ENCODE data around the gene CFAP73. TPM values are rescaled to one million over a fixed set of nuclear protein-coding genes. Genes with fewer than 3 reads are reported as not detected.

The CFAP73 gene
- total RNA-seq, 1 experiment from 2014 or later: 0.94 TPM

GRCh38 chr12:113118142-113118541 lies 31.4 kb upstream of the CFAP73 start:
- H3K27ac Mint-ChIP-seq: no peak overlapping the region
- peaks cover 6% of the 10 kb centered on the region for H3K4me1 Mint-ChIP-seq
- H3K27me3 Mint-ChIP-seq (ENCODE audit: low read depth): peaks cover 1% of the 10 kb centered on the region
- TF ChIP-seq JAZF1 (CRISPR knock-in tag; IDR thresholded peaks at IDR 0.05): no peak
- TF ChIP-seq, protein P1, sequence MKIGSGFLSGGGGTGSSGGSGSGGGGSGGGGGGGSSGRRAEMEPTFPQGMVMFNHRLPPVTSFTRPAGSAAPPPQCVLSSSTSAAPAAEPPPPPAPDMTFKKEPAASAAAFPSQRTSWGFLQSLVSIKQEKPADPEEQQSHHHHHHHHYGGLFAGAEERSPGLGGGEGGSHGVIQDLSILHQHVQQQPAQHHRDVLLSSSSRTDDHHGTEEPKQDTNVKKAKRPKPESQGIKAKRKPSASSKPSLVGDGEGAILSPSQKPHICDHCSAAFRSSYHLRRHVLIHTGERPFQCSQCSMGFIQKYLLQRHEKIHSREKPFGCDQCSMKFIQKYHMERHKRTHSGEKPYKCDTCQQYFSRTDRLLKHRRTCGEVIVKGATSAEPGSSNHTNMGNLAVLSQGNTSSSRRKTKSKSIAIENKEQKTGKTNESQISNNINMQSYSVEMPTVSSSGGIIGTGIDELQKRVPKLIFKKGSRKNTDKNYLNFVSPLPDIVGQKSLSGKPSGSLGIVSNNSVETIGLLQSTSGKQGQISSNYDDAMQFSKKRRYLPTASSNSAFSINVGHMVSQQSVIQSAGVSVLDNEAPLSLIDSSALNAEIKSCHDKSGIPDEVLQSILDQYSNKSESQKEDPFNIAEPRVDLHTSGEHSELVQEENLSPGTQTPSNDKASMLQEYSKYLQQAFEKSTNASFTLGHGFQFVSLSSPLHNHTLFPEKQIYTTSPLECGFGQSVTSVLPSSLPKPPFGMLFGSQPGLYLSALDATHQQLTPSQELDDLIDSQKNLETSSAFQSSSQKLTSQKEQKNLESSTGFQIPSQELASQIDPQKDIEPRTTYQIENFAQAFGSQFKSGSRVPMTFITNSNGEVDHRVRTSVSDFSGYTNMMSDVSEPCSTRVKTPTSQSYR (CRISPR knock-in tag; IDR thresholded peaks at IDR 0.05): no peak
- TF ChIP-seq MXD4 (CRISPR knock-in tag; IDR thresholded peaks at IDR 0.05; ENCODE audit: borderline replicate concordance): no peak
- H3K9me3 Mint-ChIP-seq: peaks cover 6% of the 10 kb centered on the region
- CTCF ChIA-PET: no interaction called here
- no peak overlapping the region for H3K4me3 Mint-ChIP-seq
- no peak for DNase-seq (ENCODE audit: low spot score)
- ATAC-seq: no peak
- H3K36me3 Mint-ChIP-seq: peaks cover 4% of the 10 kb centered on the region; the same call in 1 of the 2 replicates
- POLR2A ChIA-PET: no interaction called here

GRCh38 chr12:113119980-113120669 lies 29.4 kb upstream of the CFAP73 start:
- H3K4me1 Mint-ChIP-seq: peaks cover 6% of the 10 kb centered on the region
- H3K27me3 Mint-ChIP-seq (ENCODE audit: low read depth): peaks cover 5% of the 10 kb centered on the region
- peak; percentile 66 for ATAC-seq
- TF ChIP-seq GTF2I (CRISPR knock-in tag; conservative IDR thresholded peaks at IDR 0.05) (peak; percentile 76), NR1H2 (CRISPR knock-in tag; IDR thresholded peaks at IDR 0.05) (no peak)
- ChIA-PET CTCF (interaction anchor here (0.6 to 1.7 kb wide), 7 partner anchors 12 to 127 kb away, joined by 3 to 15 read pairs (median 5); partner anchors contain the start of gene RASAL1), POLR2A (no interaction called here)
- H3K4me3 Mint-ChIP-seq: no peak overlapping the region
- no peak for DNase-seq (ENCODE audit: low spot score)
- peaks cover 7% of the 10 kb centered on the region; the same call in 1 of the 2 replicates for H3K36me3 Mint-ChIP-seq
- H3K27ac Mint-ChIP-seq: no peak overlapping the region
- peaks cover 11% of the 10 kb centered on the region for H3K9me3 Mint-ChIP-seq

- peak; percentile 16; the same call in 1 of the 2 replicates for ATAC-seq
- DNase-seq (ENCODE audit: low spot score): no peak
- Mint-ChIP-seq H3K36me3 (peaks cover 12% of the 10 kb centered on the region), H3K27me3 (ENCODE audit: low read depth) (peaks cover 5% of the 10 kb centered on the region), H3K4me3 (no peak overlapping the region), H3K4me1 (peaks cover 6% of the 10 kb centered on the region), H3K9me3 (peaks cover 18% of the 10 kb centered on the region), H3K27ac (no peak overlapping the region)
- ChIA-PET POLR2A (no interaction called here), CTCF (interaction anchor here (0.6 to 1.7 kb wide), 8 partner anchors 11 to 128 kb away, joined by 3 to 15 read pairs (median 5); partner anchors contain the start of gene RASAL1)
- TF ChIP-seq, protein P2, sequence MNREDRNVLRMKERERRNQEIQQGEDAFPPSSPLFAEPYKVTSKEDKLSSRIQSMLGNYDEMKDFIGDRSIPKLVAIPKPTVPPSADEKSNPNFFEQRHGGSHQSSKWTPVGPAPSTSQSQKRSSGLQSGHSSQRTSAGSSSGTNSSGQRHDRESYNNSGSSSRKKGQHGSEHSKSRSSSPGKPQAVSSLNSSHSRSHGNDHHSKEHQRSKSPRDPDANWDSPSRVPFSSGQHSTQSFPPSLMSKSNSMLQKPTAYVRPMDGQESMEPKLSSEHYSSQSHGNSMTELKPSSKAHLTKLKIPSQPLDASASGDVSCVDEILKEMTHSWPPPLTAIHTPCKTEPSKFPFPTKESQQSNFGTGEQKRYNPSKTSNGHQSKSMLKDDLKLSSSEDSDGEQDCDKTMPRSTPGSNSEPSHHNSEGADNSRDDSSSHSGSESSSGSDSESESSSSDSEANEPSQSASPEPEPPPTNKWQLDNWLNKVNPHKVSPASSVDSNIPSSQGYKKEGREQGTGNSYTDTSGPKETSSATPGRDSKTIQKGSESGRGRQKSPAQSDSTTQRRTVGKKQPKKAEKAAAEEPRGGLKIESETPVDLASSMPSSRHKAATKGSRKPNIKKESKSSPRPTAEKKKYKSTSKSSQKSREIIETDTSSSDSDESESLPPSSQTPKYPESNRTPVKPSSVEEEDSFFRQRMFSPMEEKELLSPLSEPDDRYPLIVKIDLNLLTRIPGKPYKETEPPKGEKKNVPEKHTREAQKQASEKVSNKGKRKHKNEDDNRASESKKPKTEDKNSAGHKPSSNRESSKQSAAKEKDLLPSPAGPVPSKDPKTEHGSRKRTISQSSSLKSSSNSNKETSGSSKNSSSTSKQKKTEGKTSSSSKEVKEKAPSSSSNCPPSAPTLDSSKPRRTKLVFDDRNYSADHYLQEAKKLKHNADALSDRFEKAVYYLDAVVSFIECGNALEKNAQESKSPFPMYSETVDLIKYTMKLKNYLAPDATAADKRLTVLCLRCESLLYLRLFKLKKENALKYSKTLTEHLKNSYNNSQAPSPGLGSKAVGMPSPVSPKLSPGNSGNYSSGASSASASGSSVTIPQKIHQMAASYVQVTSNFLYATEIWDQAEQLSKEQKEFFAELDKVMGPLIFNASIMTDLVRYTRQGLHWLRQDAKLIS (CRISPR knock-in tag; IDR thresholded peaks at IDR 0.05; ENCODE audit: borderline replicate concordance): no peak
- TF ChIP-seq, protein P3, sequence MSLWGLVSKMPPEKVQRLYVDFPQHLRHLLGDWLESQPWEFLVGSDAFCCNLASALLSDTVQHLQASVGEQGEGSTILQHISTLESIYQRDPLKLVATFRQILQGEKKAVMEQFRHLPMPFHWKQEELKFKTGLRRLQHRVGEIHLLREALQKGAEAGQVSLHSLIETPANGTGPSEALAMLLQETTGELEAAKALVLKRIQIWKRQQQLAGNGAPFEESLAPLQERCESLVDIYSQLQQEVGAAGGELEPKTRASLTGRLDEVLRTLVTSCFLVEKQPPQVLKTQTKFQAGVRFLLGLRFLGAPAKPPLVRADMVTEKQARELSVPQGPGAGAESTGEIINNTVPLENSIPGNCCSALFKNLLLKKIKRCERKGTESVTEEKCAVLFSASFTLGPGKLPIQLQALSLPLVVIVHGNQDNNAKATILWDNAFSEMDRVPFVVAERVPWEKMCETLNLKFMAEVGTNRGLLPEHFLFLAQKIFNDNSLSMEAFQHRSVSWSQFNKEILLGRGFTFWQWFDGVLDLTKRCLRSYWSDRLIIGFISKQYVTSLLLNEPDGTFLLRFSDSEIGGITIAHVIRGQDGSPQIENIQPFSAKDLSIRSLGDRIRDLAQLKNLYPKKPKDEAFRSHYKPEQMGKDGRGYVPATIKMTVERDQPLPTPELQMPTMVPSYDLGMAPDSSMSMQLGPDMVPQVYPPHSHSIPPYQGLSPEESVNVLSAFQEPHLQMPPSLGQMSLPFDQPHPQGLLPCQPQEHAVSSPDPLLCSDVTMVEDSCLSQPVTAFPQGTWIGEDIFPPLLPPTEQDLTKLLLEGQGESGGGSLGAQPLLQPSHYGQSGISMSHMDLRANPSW (CRISPR knock-in tag; conservative IDR thresholded peaks at IDR 0.05; ENCODE audit: low read depth): no peak
- TF ChIP-seq GRHL2 (CRISPR knock-in tag; IDR thresholded peaks at IDR 0.05; ENCODE audit: insufficient replicate concordance, severe bottlenecking) (no peak), FOXJ3 (CRISPR knock-in tag; IDR thresholded peaks at IDR 0.05; ENCODE audit: borderline replicate concordance) (no peak), HMGA2 (CRISPR knock-in tag; IDR thresholded peaks at IDR 0.05) (no peak)
- TF ChIP-seq, protein P4, sequence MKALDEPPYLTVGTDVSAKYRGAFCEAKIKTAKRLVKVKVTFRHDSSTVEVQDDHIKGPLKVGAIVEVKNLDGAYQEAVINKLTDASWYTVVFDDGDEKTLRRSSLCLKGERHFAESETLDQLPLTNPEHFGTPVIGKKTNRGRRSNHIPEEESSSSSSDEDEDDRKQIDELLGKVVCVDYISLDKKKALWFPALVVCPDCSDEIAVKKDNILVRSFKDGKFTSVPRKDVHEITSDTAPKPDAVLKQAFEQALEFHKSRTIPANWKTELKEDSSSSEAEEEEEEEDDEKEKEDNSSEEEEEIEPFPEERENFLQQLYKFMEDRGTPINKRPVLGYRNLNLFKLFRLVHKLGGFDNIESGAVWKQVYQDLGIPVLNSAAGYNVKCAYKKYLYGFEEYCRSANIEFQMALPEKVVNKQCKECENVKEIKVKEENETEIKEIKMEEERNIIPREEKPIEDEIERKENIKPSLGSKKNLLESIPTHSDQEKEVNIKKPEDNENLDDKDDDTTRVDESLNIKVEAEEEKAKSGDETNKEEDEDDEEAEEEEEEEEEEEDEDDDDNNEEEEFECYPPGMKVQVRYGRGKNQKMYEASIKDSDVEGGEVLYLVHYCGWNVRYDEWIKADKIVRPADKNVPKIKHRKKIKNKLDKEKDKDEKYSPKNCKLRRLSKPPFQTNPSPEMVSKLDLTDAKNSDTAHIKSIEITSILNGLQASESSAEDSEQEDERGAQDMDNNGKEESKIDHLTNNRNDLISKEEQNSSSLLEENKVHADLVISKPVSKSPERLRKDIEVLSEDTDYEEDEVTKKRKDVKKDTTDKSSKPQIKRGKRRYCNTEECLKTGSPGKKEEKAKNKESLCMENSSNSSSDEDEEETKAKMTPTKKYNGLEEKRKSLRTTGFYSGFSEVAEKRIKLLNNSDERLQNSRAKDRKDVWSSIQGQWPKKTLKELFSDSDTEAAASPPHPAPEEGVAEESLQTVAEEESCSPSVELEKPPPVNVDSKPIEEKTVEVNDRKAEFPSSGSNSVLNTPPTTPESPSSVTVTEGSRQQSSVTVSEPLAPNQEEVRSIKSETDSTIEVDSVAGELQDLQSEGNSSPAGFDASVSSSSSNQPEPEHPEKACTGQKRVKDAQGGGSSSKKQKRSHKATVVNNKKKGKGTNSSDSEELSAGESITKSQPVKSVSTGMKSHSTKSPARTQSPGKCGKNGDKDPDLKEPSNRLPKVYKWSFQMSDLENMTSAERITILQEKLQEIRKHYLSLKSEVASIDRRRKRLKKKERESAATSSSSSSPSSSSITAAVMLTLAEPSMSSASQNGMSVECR (CRISPR knock-in tag; IDR thresholded peaks at IDR 0.05; ENCODE audit: borderline replicate concordance): no peak
These were observed 28.7 kb upstream of the CFAP73 start for GRCh38 chr12:113120670-113121370.
